Activated CD8-positive, alpha-beta memory T cell treated with anti-CD3 and anti-CD28 coated beads, Interleukin-2, amount 10 ng/mL, durations not matched to agents 7 days and 5 days (primary cell): ENCODE results near the gene MCM3AP. TPM values are rescaled to one million over a fixed set of nuclear protein-coding genes. Genes with fewer than 3 reads are reported as not detected.

Experiments
- ATAC-seq: fragments of 150-1000 bp; cut with Tn5 transposase; one replicate; pipeline ENCODE4 v1.10.0; 2021; ENCODE audit warnings: moderate library complexity
- CTCF ChIA-PET: fragments of 350-600 bp; sonication (Branson Sonifier 250); formaldehyde crosslinking; loops from one replicate; lab custom pipeline; 2021; ENCODE audit warnings: antibody characterized with exemption; lab: Charles Lee
- DNase-seq: peaks from one replicate; pipeline ENCODE4 v3.0.0-alpha.2; 2020
- H3K27ac Mint-ChIP-seq: one replicate; pipeline ENCODE4 v1.8.0; 2021; ENCODE audit warnings: mild to moderate bottlenecking, mixed read lengths
- H3K27me3 Mint-ChIP-seq: one replicate; pipeline ENCODE4 v1.8.0; 2021; ENCODE audit warnings: mixed read lengths
- H3K36me3 Mint-ChIP-seq: one replicate; pipeline ENCODE4 v1.8.0; 2021; ENCODE audit warnings: mild to moderate bottlenecking, mixed read lengths
- H3K4me1 Mint-ChIP-seq: one replicate; pipeline ENCODE4 v1.8.0; 2021; ENCODE audit warnings: mixed read lengths
- H3K4me3 Mint-ChIP-seq: one replicate; pipeline ENCODE4 v1.8.0; 2021; ENCODE audit warnings: mild to moderate bottlenecking, moderate library complexity, mixed read lengths
- H3K9me3 Mint-ChIP-seq: one replicate; pipeline ENCODE4 v1.8.0; 2022; ENCODE audit warnings: low read depth, mixed read lengths
- total RNA-seq, 2 experiments: library from RNA; stranded (reverse); gene quantifications; one replicate each; pipeline ENCODE4 v1.2.3, GENCODE V29; 2021

MCM3AP gene
- total RNA-seq, 2 experiments from 2014 or later = 134 to 139 TPM

GRCh38 chr21:46254208-46254975 is 31.0 kb downstream of the MCM3AP start:
- H3K9me3 Mint-ChIP-seq = no peaks in the 10 kb centered on the region
- H3K27ac Mint-ChIP-seq = peak overlapping the region; percentile 80
- H3K4me3 Mint-ChIP-seq = no peak overlapping the region
- DNase-seq (no peak), ATAC-seq (no peak)
- CTCF ChIA-PET = interaction anchor here (1.5 to 2.6 kb wide), 4 partner anchors 11 to 111 kb away, joined by 4 to 14 read pairs (median 6); a partner anchor contains a TSS
- peaks cover 37% of the 10 kb centered on the region for H3K4me1 Mint-ChIP-seq
- H3K36me3 Mint-ChIP-seq = peaks cover 65% of the 10 kb centered on the region
- H3K27me3 Mint-ChIP-seq = no peaks in the 10 kb centered on the region

- ATAC-seq (peak; percentile 90), DNase-seq (peak; percentile 84)
- Mint-ChIP-seq H3K36me3 (peaks cover 68% of the 10 kb centered on the region), H3K27me3 (no peaks in the 10 kb centered on the region), H3K4me3 (no peak overlapping the region), H3K4me1 (peaks cover 37% of the 10 kb centered on the region), H3K9me3 (no peaks in the 10 kb centered on the region), H3K27ac (peak overlapping the region; percentile 80)
- CTCF ChIA-PET = interaction anchor here (0.9 to 2.6 kb wide), 6 partner anchors 11 to 111 kb away, joined by 3 to 14 read pairs (median 4); a partner anchor contains a TSS
Measured at GRCh38 chr21:46253610-46254124, 31.7 kb downstream of the MCM3AP start.

GRCh38 chr21:46252840-46253239 is 32.6 kb downstream of the MCM3AP start:
- CTCF ChIA-PET = interaction anchor here (0.9 to 2.6 kb wide), 5 partner anchors 10 to 110 kb away, joined by 3 to 14 read pairs (median 5); a partner anchor contains a TSS
- ATAC-seq (no peak), DNase-seq (no peak)
- Mint-ChIP-seq H3K36me3 (peaks cover 64% of the 10 kb centered on the region), H3K27ac (peak overlapping the region; percentile 80), H3K9me3 (no peaks in the 10 kb centered on the region), H3K27me3 (no peaks in the 10 kb centered on the region), H3K4me1 (peaks cover 37% of the 10 kb centered on the region), H3K4me3 (no peak overlapping the region)

GRCh38 chr21:46250146-46250725 is 35.2 kb downstream of the MCM3AP start:
- H3K4me3 Mint-ChIP-seq = no peak overlapping the region
- no peaks in the 10 kb centered on the region for H3K27me3 Mint-ChIP-seq

GRCh38 chr21:46248827-46249226 is 36.6 kb downstream of the MCM3AP start:
- H3K4me3 Mint-ChIP-seq = no peak overlapping the region
- ATAC-seq (no peak), DNase-seq (no peak)
- H3K9me3 Mint-ChIP-seq = no peaks in the 10 kb centered on the region
- H3K36me3 Mint-ChIP-seq = peaks cover 55% of the 10 kb centered on the region
- CTCF ChIA-PET = no interaction called here
- peaks cover 37% of the 10 kb centered on the region for H3K4me1 Mint-ChIP-seq
- H3K27ac Mint-ChIP-seq = peak overlapping the region; percentile 4
- H3K27me3 Mint-ChIP-seq = no peaks in the 10 kb centered on the region

More at GRCh38 chr21:46250146-46250725, 35.2 kb downstream of the MCM3AP start:
- no peak for DNase-seq
- Mint-ChIP-seq H3K27ac (peak overlapping the region; percentile 56), H3K4me1 (peaks cover 40% of the 10 kb centered on the region), H3K36me3 (peaks cover 63% of the 10 kb centered on the region), H3K9me3 (no peaks in the 10 kb centered on the region)
- ATAC-seq = no peak
- CTCF ChIA-PET = interaction anchor here (1.1 to 1.9 kb wide), 2 partner anchors 9 to 107 kb away, joined by 4 to 5 read pairs; no protein-coding TSS in a partner anchor

GRCh38 chr21:46248422-46248782 is 37.0 kb downstream of the MCM3AP start:
- Mint-ChIP-seq H3K27me3 (no peaks in the 10 kb centered on the region), H3K36me3 (peaks cover 54% of the 10 kb centered on the region), H3K4me1 (peaks cover 37% of the 10 kb centered on the region), H3K4me3 (no peak overlapping the region), H3K9me3 (no peaks in the 10 kb centered on the region), H3K27ac (no peak overlapping the region)
- DNase-seq = no peak
- ATAC-seq = no peak
- CTCF ChIA-PET = no interaction called here

GRCh38 chr21:46247699-46248421 is 37.6 kb downstream of the MCM3AP start:
- no peak for DNase-seq
- H3K36me3 Mint-ChIP-seq = peaks cover 57% of the 10 kb centered on the region
- no peaks in the 10 kb centered on the region for H3K27me3 Mint-ChIP-seq
- H3K27ac Mint-ChIP-seq = no peak overlapping the region
- ATAC-seq = no peak
- no peaks in the 10 kb centered on the region for H3K9me3 Mint-ChIP-seq
- CTCF ChIA-PET = no interaction called here
- H3K4me3 Mint-ChIP-seq = no peak overlapping the region
- H3K4me1 Mint-ChIP-seq = peaks cover 38% of the 10 kb centered on the region

GRCh38 chr21:46246345-46246744 is 39.1 kb downstream of the MCM3AP start:
- CTCF ChIA-PET = interaction anchor here (1.2 kb wide), 1 partner anchor 14 kb away, joined by 4 read pairs; no protein-coding TSS in a partner anchor
- H3K4me1 Mint-ChIP-seq = peaks cover 42% of the 10 kb centered on the region
- peaks cover 65% of the 10 kb centered on the region for H3K36me3 Mint-ChIP-seq
- H3K27ac Mint-ChIP-seq = no peak overlapping the region
- no peak overlapping the region for H3K4me3 Mint-ChIP-seq
- no peak for DNase-seq
- no peak for ATAC-seq
- no peaks in the 10 kb centered on the region for H3K27me3 Mint-ChIP-seq
- no peaks in the 10 kb centered on the region for H3K9me3 Mint-ChIP-seq

- no peaks in the 10 kb centered on the region for H3K9me3 Mint-ChIP-seq
- DNase-seq = no peak
- peaks cover 63% of the 10 kb centered on the region for H3K36me3 Mint-ChIP-seq
- no peak overlapping the region for H3K4me3 Mint-ChIP-seq
- no peak for ATAC-seq
- H3K27ac Mint-ChIP-seq = no peak overlapping the region
- peaks cover 37% of the 10 kb centered on the region for H3K4me1 Mint-ChIP-seq
- CTCF ChIA-PET = interaction anchor here (1.1 to 1.2 kb wide), 2 partner anchors 10 to 13 kb away, joined by 3 to 4 read pairs; no protein-coding TSS in a partner anchor
- H3K27me3 Mint-ChIP-seq = no peaks in the 10 kb centered on the region
Measured at GRCh38 chr21:46245213-46245915, 40.0 kb downstream of the MCM3AP start.

- H3K4me3 Mint-ChIP-seq = no peak overlapping the region
- no peaks in the 10 kb centered on the region for H3K27me3 Mint-ChIP-seq
- H3K9me3 Mint-ChIP-seq = no peaks in the 10 kb centered on the region
- DNase-seq = no peak
- H3K4me1 Mint-ChIP-seq = peaks cover 36% of the 10 kb centered on the region
- CTCF ChIA-PET = interaction anchor here (1.1 to 1.5 kb wide), 2 partner anchors 10 to 101 kb away, joined by 3 to 4 read pairs; no protein-coding TSS in a partner anchor
- peaks cover 60% of the 10 kb centered on the region for H3K36me3 Mint-ChIP-seq
- no peak for ATAC-seq
- no peak overlapping the region for H3K27ac Mint-ChIP-seq
Measured at GRCh38 chr21:46244602-46245001, 40.8 kb downstream of the MCM3AP start.

- DNase-seq = peak; percentile 59
- Mint-ChIP-seq H3K4me3 (no peak overlapping the region), H3K27ac (peak overlapping the region; percentile 79), H3K36me3 (peaks cover 62% of the 10 kb centered on the region), H3K9me3 (no peaks in the 10 kb centered on the region), H3K27me3 (no peaks in the 10 kb centered on the region), H3K4me1 (peaks cover 38% of the 10 kb centered on the region)
- CTCF ChIA-PET = interaction anchor here (0.5 to 1.5 kb wide), 3 partner anchors 14 to 101 kb away, joined by 3 to 4 read pairs (median 3); no protein-coding TSS in a partner anchor
- peak; percentile 64 for ATAC-seq
Measured at GRCh38 chr21:46243960-46244361, 41.5 kb downstream of the MCM3AP start.

- ATAC-seq = no peak
- Mint-ChIP-seq H3K27ac (peak overlapping the region; percentile 79), H3K4me1 (peaks cover 38% of the 10 kb centered on the region), H3K36me3 (peaks cover 61% of the 10 kb centered on the region), H3K27me3 (no peaks in the 10 kb centered on the region), H3K9me3 (no peaks in the 10 kb centered on the region), H3K4me3 (no peak overlapping the region)
- no peak for DNase-seq
- CTCF ChIA-PET = interaction anchor here (0.7 to 1.6 kb wide), 4 partner anchors 11 to 100 kb away, joined by 3 to 7 read pairs (median 4); partner anchors contain the start of gene MCM3AP
Measured at GRCh38 chr21:46243325-46243724, 42.1 kb downstream of the MCM3AP start.
